ENCODE results near the gene CX3CL1. TPM values are rescaled to one million over a fixed set of nuclear protein-coding genes. Genes with fewer than 3 reads are reported as not detected.
A peak's percentile ranks its signal among the peaks of the same experiment; 100 is the strongest.

CX3CL1 gene
- total and polyA plus RNA-seq, 9 of the 15 experiments (the other 6 are each of a cell fraction or from before 2014, with no cell fraction given), result 0.09 TPM; not detected in 8

DNA sequence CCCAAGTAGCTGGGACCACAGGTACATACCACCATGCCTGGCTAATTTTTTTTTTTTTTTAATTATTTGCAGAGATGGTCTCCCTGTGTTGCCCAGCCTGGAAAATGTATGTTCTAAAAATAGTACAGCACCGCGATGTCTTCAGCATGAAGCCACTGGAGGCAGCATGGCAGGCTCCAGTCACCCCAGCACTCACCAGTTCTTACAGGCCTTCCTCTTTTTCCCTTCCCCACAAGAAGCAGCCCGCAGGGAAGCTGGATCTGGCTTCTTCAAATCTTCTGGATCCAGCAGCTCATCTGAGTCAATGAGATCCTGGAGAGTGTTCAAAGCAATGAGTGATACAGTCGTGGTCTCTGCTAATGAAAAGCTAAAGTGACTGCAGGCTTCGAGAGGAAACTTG lies 58.7 kb downstream of the CX3CL1 start:
- POLR2A ChIA-PET, result interaction anchor here (0.6 to 2.2 kb wide), 3 partner anchors 14 to 49 kb away, joined by 3 to 4 read pairs (median 3); no protein-coding TSS in a partner anchor
- ATAC-seq (no peak), DNase-seq (ENCODE audit: extremely low read depth in 1 of 4, low spot score in 3 of 4) (no peak), FAIRE-seq (no peak)
- TF ChIP-seq SPI1 (IDR thresholded peaks at IDR 0.05; ENCODE audit: borderline replicate concordance, low read depth, low read length) (0 out of 2 replicates have a peak, but pooled peaks have one; percentile 17), RHOXF2B (CRISPR knock-in tag; conservative IDR thresholded peaks at IDR 0.05) (no peak)
- no peaks in the 10 kb centered on the region for H3K9me3 ChIP-seq (replicated peaks; ENCODE audit: control insufficient read depth, insufficient read depth, low read depth, low read length)
- WGBS (ENCODE audit: insufficient coverage, low coverage, missing lambda C conversion rate), result 76% methylated on average over 5 of the region's 5 CpGs
- no peaks in the 10 kb centered on the region for H4K20me1 ChIP-seq (replicated peaks; ENCODE audit: control insufficient read depth, insufficient read depth, low read length)
- no peaks in the 10 kb centered on the region for H3K27me3 ChIP-seq (ENCODE audit: control insufficient read depth in 2 of 2, insufficient read depth in 2 of 2, low read length in 2 of 2)
- intact Hi-C loops (cut with micrococcal nuclease) (no loop called here), in situ Hi-C loops (cut with MboI) (no loop called here)
- H3K4me3 ChIP-seq, result no peak overlapping the region
- H2AFZ ChIP-seq (ENCODE audit: low read depth, low read length), result no peak overlapping the region
- CTCF ChIA-PET (ENCODE audit: low intra/inter-chr PET ratio), result no interaction called here
- H3K79me2 ChIP-seq (ENCODE audit: control insufficient read depth, insufficient read depth, low read length), result no peaks in the 10 kb centered on the region
- no peaks in the 10 kb centered on the region for H3K4me1 ChIP-seq (replicated peaks in 1 of 2; ENCODE audit: control insufficient read depth in 2 of 2, insufficient read depth in 2 of 2, low read length in 2 of 2)
- H3K4me2 ChIP-seq (ENCODE audit: insufficient read depth, low read length), result no peak overlapping the region
- H3K9ac ChIP-seq (ENCODE audit: insufficient read depth in 1 of 2, low read depth in 2 of 2, low read length in 2 of 2), result no peak overlapping the region
- BruUV-seq (replicated peaks), result no TSS peak
- H3K36me3 ChIP-seq (ENCODE audit: control insufficient read depth, insufficient read depth, low read length), result peaks cover 85% of the 10 kb centered on the region
- no peaks in the 10 kb centered on the region for H3K9me1 ChIP-seq (ENCODE audit: control insufficient read depth, insufficient read depth, low read length)
- no peak overlapping the region for H3K27ac ChIP-seq (ENCODE audit: extremely low read depth, low read depth, low read length)

- H4K20me1 ChIP-seq (replicated peaks; ENCODE audit: control insufficient read depth, insufficient read depth, low read length), result no peaks in the 10 kb centered on the region
- ATAC-seq, result no peak
- in situ Hi-C loops (cut with MboI), result no loop called here
- ChIA-PET POLR2A (interaction anchor here (0.5 to 2.5 kb wide), 4 partner anchors 9 to 571 kb away, joined by 3 to 8 read pairs (median 6); no protein-coding TSS in a partner anchor), CTCF (ENCODE audit: low intra/inter-chr PET ratio) (no interaction called here)
- H3K9ac ChIP-seq (ENCODE audit: insufficient read depth in 1 of 2, low read depth in 2 of 2, low read length in 2 of 2), result no peak overlapping the region
- no peaks in the 10 kb centered on the region for H3K9me1 ChIP-seq (ENCODE audit: control insufficient read depth, insufficient read depth, low read length)
- no peaks in the 10 kb centered on the region for H3K9me3 ChIP-seq (replicated peaks; ENCODE audit: control insufficient read depth, insufficient read depth, low read depth, low read length)
- no peaks in the 10 kb centered on the region for H3K79me2 ChIP-seq (ENCODE audit: control insufficient read depth, insufficient read depth, low read length)
- no peak overlapping the region for H3K4me3 ChIP-seq
- peaks cover 93% of the 10 kb centered on the region for H3K36me3 ChIP-seq (ENCODE audit: control insufficient read depth, insufficient read depth, low read length)
- no peak for TF ChIP-seq ESRRA (IDR thresholded peaks at IDR 0.05; ENCODE audit: borderline replicate concordance, low read depth)
- TF ChIP-seq CBFB (CRISPR knock-in tag; IDR thresholded peaks at IDR 0.05), result no peak
- TF ChIP-seq CHD2 (IDR thresholded peaks at IDR 0.05; ENCODE audit: low read depth, low read length), result no peak
- 93% methylated on average over 2 of the region's 2 CpGs for WGBS (ENCODE audit: insufficient coverage, low coverage, missing lambda C conversion rate)
- no peak overlapping the region for H3K27ac ChIP-seq (ENCODE audit: extremely low read depth, low read depth, low read length)
- intact Hi-C loops (cut with micrococcal nuclease), result no loop called here
- no peak for DNase-seq (ENCODE audit: extremely low read depth in 1 of 4, low spot score in 3 of 4)
- FAIRE-seq, result no peak
- H3K27me3 ChIP-seq (ENCODE audit: control insufficient read depth in 2 of 2, insufficient read depth in 2 of 2, low read length in 2 of 2), result no peaks in the 10 kb centered on the region
- no peak overlapping the region for H3K4me2 ChIP-seq (ENCODE audit: insufficient read depth, low read length)
- no peak overlapping the region for H2AFZ ChIP-seq (ENCODE audit: low read depth, low read length)
- BruUV-seq (replicated peaks), result no TSS peak
- no peaks in the 10 kb centered on the region for H3K4me1 ChIP-seq (replicated peaks in 1 of 2; ENCODE audit: control insufficient read depth in 2 of 2, insufficient read depth in 2 of 2, low read length in 2 of 2)
Observed at GRCh38 chr16:57432505-57432904, 60.2 kb downstream of the CX3CL1 start.

Data from K562 (cell line).